Tibial nerve (tissue), 4 donors: ENCODE results near the gene MRO. TPM values are rescaled to one million over a fixed set of nuclear protein-coding genes. Genes with fewer than 3 reads are reported as not detected.

ENCODE experiments used
- DNase-seq, 2 donors: peaks; one replicate each; pipeline ENCODE4 v3.0.0-alpha.2; 2019; ENCODE audit warnings: low spot score in 2 of 2
- H3K27ac ChIP-seq, 4 donors: fragments of 200-600 bp; sonication (generic) in 3 of 4; one replicate each; pipeline ENCODE4 v1.5.1; 2017 to 2019; ENCODE audit warnings: mild to moderate bottlenecking in 1 of 4
- H3K27me3 ChIP-seq, 2 donors: fragments of 200-600 bp; sonication (generic) in 1 of 2; one replicate each; pipeline versions ENCODE4 v1.5.1 to v1.6.0; 2017 to 2019
- H3K36me3 ChIP-seq, 3 donors: fragments of 200-600 bp; sonication (generic); one replicate each; pipeline ENCODE4 v1.5.1; 2018 to 2019
- H3K4me1 ChIP-seq, 4 donors: fragments of 200-600 bp; sonication (generic) in 3 of 4; one replicate each; pipeline ENCODE4 v1.5.1; 2017 to 2019
- H3K4me3 ChIP-seq, 4 donors: fragments of 200-600 bp; sonication (generic) in 3 of 4; one replicate each; pipeline ENCODE4 v1.5.1; 2017 to 2019; ENCODE audit warnings: mild to moderate bottlenecking in 1 of 4, moderate library complexity in 1 of 4
- H3K9me3 ChIP-seq, 4 donors: fragments of 200-600 bp; sonication (generic) in 3 of 4; one replicate each; pipeline ENCODE4 v1.5.1; 2017 to 2019
- CTCF ChIP-seq, 5 experiments: fragments of 200-600 bp in 3 of 5; fragments of 450-650 bp in 2 of 5; sonication (generic) in 3 of 5; IDR thresholded peaks; one replicate each; pipeline ENCODE4 v1.5.1; 2016 to 2019; ENCODE audit warnings: antibody characterized with exemption in 5 of 5, mild to moderate bottlenecking in 3 of 5, moderate library complexity in 2 of 5
- EP300 ChIP-seq, 2 donors: sonication (generic); formaldehyde crosslinking; IDR thresholded peaks; one replicate each; pipeline ENCODE4 v1.6.1; 2017; ENCODE audit warnings: antibody characterized with exemption in 2 of 2, mild to moderate bottlenecking in 1 of 2
- POLR2A ChIP-seq, 2 donors: fragments of 450-650 bp; IDR thresholded peaks; one replicate each; pipeline ENCODE4 v1.6.1; 2017; ENCODE audit warnings: antibody characterized with exemption in 2 of 2, mild to moderate bottlenecking in 2 of 2, moderate library complexity in 2 of 2
- WGBS, 2 donors: methylation state at CpG; one replicate each; pipeline ENCODE4 v1.1.5; 2018; 5-methylcytosine and 5-hydroxymethylcytosine counted together
- total RNA-seq, 4 donors: library from RNA; depleted of rRNA; stranded (reverse); fragments of >200 nt; gene quantifications; one replicate each; pipeline ENCODE4 v1.1.0, GENCODE V29; 2016

MRO gene
- total RNA-seq, 4 donors from 2014 or later = 0.63 to 2.0 (median 1.4) TPM

DNA sequence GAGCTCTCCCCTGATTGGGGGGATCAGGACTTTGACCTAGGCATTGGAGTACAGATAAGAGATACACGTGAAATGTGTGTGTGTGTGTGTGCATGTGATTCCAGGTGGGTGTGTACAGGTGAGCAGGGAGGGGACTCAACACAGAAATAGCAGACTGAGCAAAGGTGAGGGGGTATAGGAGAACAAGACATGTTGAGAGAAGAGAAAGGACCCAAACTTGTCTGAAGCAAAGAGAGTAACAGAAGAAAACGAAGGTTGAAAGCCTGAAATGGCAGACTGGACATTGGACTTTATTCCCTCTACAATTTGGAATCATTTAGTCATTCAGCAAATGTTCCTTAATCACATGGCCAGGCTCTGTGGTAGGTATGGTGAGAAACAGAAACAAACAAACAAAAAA lies 23.3 kb downstream of the MRO start:
- TF ChIP-seq EP300 (IDR thresholded peaks at IDR 0.05) (no peak), CTCF (IDR thresholded peaks at IDR 0.05) (no peak)
- no peak for DNase-seq
- no peaks in the 10 kb centered on the region for H3K9me3 ChIP-seq
- WGBS, 2 donors = 89 to 91% methylated on average over 2 of the region's 2 CpGs
- no peaks in the 10 kb centered on the region for H3K36me3 ChIP-seq
- no peaks in the 10 kb centered on the region for H3K27me3 ChIP-seq
- no peak overlapping the region for H3K4me3 ChIP-seq
- no peaks in the 10 kb centered on the region for H3K4me1 ChIP-seq
- H3K27ac ChIP-seq = peak overlapping the region in 3 of 4 donors; percentile 0 to 20 (median 7)

DNA sequence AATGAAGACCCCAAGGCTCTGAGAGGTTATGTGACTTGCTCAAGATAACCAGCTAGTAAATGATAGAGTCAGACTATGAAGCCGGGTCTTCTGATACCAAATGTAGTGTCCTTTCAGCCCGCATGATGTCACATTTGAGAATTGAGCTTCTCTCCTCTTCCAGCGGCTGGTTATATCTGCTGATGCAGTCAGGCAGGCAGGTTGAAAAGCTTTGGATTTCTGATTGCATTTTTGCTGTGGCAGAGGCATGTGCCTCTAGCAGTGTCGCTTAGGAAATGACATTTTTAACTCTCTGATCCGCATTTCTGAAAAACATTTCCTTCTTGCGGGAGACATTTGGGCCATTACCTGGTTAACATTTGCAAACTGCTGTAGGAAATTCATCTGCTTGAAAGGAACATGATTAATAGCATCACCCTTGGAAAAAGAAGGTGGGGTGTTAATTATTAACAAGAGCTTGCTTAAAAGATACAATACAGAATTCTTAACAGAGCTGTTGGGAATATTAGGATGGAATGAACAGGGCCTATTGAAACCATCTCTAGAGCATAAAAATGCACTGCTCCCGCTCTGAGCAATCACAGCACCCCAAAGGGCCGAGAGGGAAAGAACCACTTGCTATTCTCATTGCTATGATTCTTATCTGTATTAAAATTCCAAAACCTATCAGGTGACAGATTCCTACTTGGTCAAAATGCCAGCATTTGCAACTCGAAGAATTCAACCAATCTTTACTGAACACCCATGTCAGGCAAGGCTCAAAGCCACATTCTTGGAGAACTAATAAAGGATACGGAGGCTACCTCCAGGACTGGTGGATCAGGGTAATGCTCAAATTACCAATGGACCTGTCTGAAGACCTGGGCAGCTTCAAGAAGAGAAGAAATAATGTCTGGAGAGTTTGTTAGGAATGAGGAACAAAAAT lies 25.9 kb downstream of the MRO start:
- H3K9me3 ChIP-seq = no peaks in the 10 kb centered on the region
- no peaks in the 10 kb centered on the region for H3K36me3 ChIP-seq
- WGBS, 2 donors = 91 to 92% methylated on average over 10 of the region's 10 CpGs
- H3K4me3 ChIP-seq = no peak overlapping the region
- no peak for DNase-seq
- H3K27me3 ChIP-seq = no peaks in the 10 kb centered on the region
- TF ChIP-seq POLR2A (IDR thresholded peaks at IDR 0.05) (no peak), EP300 (IDR thresholded peaks at IDR 0.05) (no peak), CTCF (IDR thresholded peaks at IDR 0.05) (no peak)
- no peaks in the 10 kb centered on the region for H3K4me1 ChIP-seq
- no peak overlapping the region for H3K27ac ChIP-seq

GRCh38 chr18:50792885-50793284 lies 26.9 kb downstream of the MRO start:
- H3K27me3 ChIP-seq = no peaks in the 10 kb centered on the region
- WGBS, 2 donors = 92 to 94% methylated on average over 5 of the region's 5 CpGs

DNA sequence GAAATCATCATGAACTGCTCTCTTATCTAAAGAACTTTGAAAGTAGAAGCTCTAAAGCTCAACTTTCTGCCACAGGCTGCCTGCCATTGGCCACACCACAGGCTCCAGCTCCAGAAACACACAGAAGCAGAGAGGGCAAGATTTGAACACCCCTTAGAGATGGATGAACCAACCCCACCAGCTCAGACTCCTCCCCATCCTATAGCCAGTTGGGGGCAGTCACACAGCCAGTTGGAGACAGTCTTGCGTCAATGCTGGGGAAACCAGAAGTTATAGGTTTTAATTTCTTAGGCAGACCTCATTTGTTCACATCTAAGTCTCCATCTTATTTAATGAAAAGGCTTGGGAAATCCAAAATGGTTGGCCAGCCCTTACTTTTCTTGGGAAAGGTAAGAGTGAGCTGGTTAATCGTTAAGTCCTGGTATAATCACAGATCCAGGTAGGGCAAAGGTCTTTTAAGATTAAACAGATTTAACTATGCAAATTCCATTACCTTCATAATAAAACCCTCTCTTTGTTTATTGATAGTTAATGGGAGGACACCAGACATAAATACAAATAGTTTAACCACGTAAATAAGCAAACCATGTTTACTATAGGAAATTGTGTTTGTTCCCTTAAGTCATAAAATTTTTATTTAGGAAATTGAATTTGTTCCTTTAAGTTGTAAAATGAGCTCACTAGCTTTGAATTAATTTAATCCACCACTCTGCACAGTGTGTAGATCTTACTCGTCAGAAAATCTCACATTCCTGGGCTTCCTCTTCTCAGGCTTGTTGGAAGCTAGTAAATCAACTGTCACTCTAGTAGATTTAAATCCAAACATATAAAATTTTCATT lies 28.0 kb downstream of the MRO start:
- Histone ChIP-seq H3K4me1 (no peaks in the 10 kb centered on the region), H3K9me3 (no peaks in the 10 kb centered on the region), H3K27ac (no peak overlapping the region), H3K27me3 (no peaks in the 10 kb centered on the region), H3K4me3 (no peak overlapping the region), H3K36me3 (no peaks in the 10 kb centered on the region)
- 82 to 84% methylated on average over 4 of the region's 4 CpGs for WGBS, 2 donors
- TF ChIP-seq POLR2A (IDR thresholded peaks at IDR 0.05) (no peak), CTCF (IDR thresholded peaks at IDR 0.05) (no peak), EP300 (IDR thresholded peaks at IDR 0.05) (no peak)
- no peak for DNase-seq

More at GRCh38 chr18:50792885-50793284, 26.9 kb downstream of the MRO start:
- Histone ChIP-seq H3K4me1 (no peaks in the 10 kb centered on the region), H3K36me3 (no peaks in the 10 kb centered on the region), H3K9me3 (no peaks in the 10 kb centered on the region), H3K4me3 (no peak overlapping the region), H3K27ac (no peak overlapping the region)
- no peak for DNase-seq
- TF ChIP-seq EP300 (IDR thresholded peaks at IDR 0.05) = no peak
- no peak for TF ChIP-seq POLR2A (IDR thresholded peaks at IDR 0.05)
- no peak for TF ChIP-seq CTCF (IDR thresholded peaks at IDR 0.05)

- Histone ChIP-seq H3K27ac (no peak overlapping the region), H3K27me3 (no peaks in the 10 kb centered on the region), H3K4me3 (no peak overlapping the region), H3K4me1 (no peaks in the 10 kb centered on the region), H3K36me3 (no peaks in the 10 kb centered on the region), H3K9me3 (no peaks in the 10 kb centered on the region)
- no peak for DNase-seq
- no peak for TF ChIP-seq POLR2A (IDR thresholded peaks at IDR 0.05)
- TF ChIP-seq EP300 (IDR thresholded peaks at IDR 0.05) = no peak
- TF ChIP-seq CTCF (IDR thresholded peaks at IDR 0.05) = no peak
- 47 to 57% methylated on average over 3 of the region's 3 CpGs for WGBS, 2 donors
Observed at GRCh38 chr18:50790948-50791347, 28.9 kb downstream of the MRO start.
